Liver (tissue), 9 donors: ENCODE measurements around the gene HNRNPA3. TPM values are rescaled to one million over a fixed set of nuclear protein-coding genes. Genes with fewer than 3 reads are reported as not detected.

Experiments used
- DNase-seq: peaks from one replicate; pipeline ENCODE4 v3.0.0-alpha.2; 2017; ENCODE audit warnings: low spot score
- H3K27ac ChIP-seq, 2 donors: one replicate each; pipeline ENCODE4 v1.7.0; 2013; ENCODE audit warnings: inconsistent platforms in 2 of 2, low read length in 2 of 2, control low read depth in 1 of 2, low read depth in 1 of 2, mild to moderate bottlenecking in 1 of 2
- H3K27me3 ChIP-seq, 4 donors: one replicate each; pipeline versions ENCODE4 v1.6.1 to v1.7.0; 2013; ENCODE audit warnings: low read length in 3 of 4, inconsistent platforms in 1 of 4, mild to moderate bottlenecking in 1 of 4, moderate library complexity in 1 of 4; ENCODE audit not compliant: control insufficient read depth in 4 of 4, insufficient read depth in 4 of 4
- H3K36me3 ChIP-seq, 4 donors: one replicate each; pipeline versions ENCODE4 v1.6.1 to v1.7.0; 2013; ENCODE audit warnings: low read length in 3 of 4, mild to moderate bottlenecking in 3 of 4, low read depth in 1 of 4, moderate library complexity in 1 of 4; ENCODE audit not compliant: control insufficient read depth in 4 of 4, insufficient read depth in 3 of 4
- H3K4me1 ChIP-seq, 4 donors: one replicate each; pipeline versions ENCODE4 v1.6.1 to v1.7.0; 2013; ENCODE audit warnings: low read length in 3 of 4, mild to moderate bottlenecking in 3 of 4, moderate library complexity in 1 of 4; ENCODE audit not compliant: control insufficient read depth in 4 of 4, insufficient read depth in 4 of 4
- H3K4me3 ChIP-seq, 3 donors: one replicate each; pipeline versions ENCODE4 v1.6.1 to v1.7.0; 2013; ENCODE audit warnings: low read length in 3 of 3, control low read depth in 1 of 3, low read depth in 1 of 3, mild to moderate bottlenecking in 1 of 3
- H3K9ac ChIP-seq, 2 donors: one replicate each; pipeline ENCODE4 v1.7.0; 2013; ENCODE audit warnings: low read length in 2 of 2, mild to moderate bottlenecking in 2 of 2, moderate library complexity in 2 of 2, control low read depth in 1 of 2, low read depth in 1 of 2
- H3K9me3 ChIP-seq, 4 donors: one replicate each; pipeline versions ENCODE4 v1.6.1 to v1.7.0; 2013; ENCODE audit warnings: low read length in 3 of 4; ENCODE audit not compliant: control insufficient read depth in 4 of 4
- ATF3 ChIP-seq: IDR thresholded peaks from 2 replicates; pipeline ENCODE4 v1.6.1; 2016; ENCODE audit warnings: antibody characterized with exemption
- EGR1 ChIP-seq, 2 donors: IDR thresholded peaks; 2 replicates each; pipeline ENCODE4 v1.6.1; 2016 to 2018; ENCODE audit warnings: antibody characterized with exemption in 2 of 2, low read depth in 2 of 2
- HNF4G ChIP-seq: IDR thresholded peaks from 2 replicates; pipeline ENCODE4 v1.6.1; 2016; ENCODE audit warnings: antibody characterized with exemption
- NR2F2 ChIP-seq: IDR thresholded peaks from 2 replicates; pipeline ENCODE4 v1.6.1; 2016; ENCODE audit warnings: antibody characterized with exemption
- RAD21 ChIP-seq, 2 donors: IDR thresholded peaks; 2 replicates each; pipeline ENCODE4 v1.6.1; 2016; ENCODE audit warnings: antibody characterized with exemption in 2 of 2, mild to moderate bottlenecking in 2 of 2
- SP1 ChIP-seq: IDR thresholded peaks from 2 replicates; pipeline ENCODE4 v1.6.1; 2018; ENCODE audit warnings: antibody characterized with exemption, mild to moderate bottlenecking
- TAF1 ChIP-seq: conservative IDR thresholded peaks from 2 replicates; pipeline ENCODE4 v1.6.1; 2016; ENCODE audit warnings: antibody characterized with exemption, mild to moderate bottlenecking
- WGBS: extraction: QIAGEN DNeasy Blood & Tissue Kit; methylation state at CpG from one replicate; pipeline ENCODE4 v1.1.7; 2013; 5-methylcytosine and 5-hydroxymethylcytosine counted together
- polyA plus RNA-seq, 2 donors: library from polyadenylated mRNA; stranded (reverse) in 1 of 2; unstranded in 1 of 2; fragments of 200-250 nt in 1 of 2; fragments of >200 nt in 1 of 2; fragmentation: Nextera tagmentation in 1 of 2; extraction: Ambion mirVana in 1 of 2; gene quantifications; one replicate each; pipeline versions ENCODE4 v1.2.1 to v1.2.3, GENCODE V29; 2013 to 2015
- total RNA-seq, 2 donors: library from RNA; depleted of rRNA; stranded (reverse); fragments of >200 nt; gene quantifications; one replicate each; pipeline ENCODE4 v1.2.3, GENCODE V29; 2014
- TF ChIP-seq, protein P1 (sequence below): IDR thresholded peaks from 2 replicates; pipeline ENCODE4 v1.6.1; 2016; ENCODE audit warnings: antibody characterized with exemption
- TF ChIP-seq, protein P2 (sequence below): IDR thresholded peaks from 2 replicates; pipeline ENCODE4 v1.6.1; 2016; ENCODE audit warnings: antibody characterized with exemption, mild to moderate bottlenecking
- donor health status: healthy.
- donor health status: healthy.
- donor health status: healthy.
- donor health status: healthy.
- donor health status: healthy.

The HNRNPA3 gene
- total and polyA plus RNA-seq, 4 donors = 22.9 to 72.5 (median 51.7) TPM

- TF ChIP-seq EGR1 (IDR thresholded peaks at IDR 0.05; ENCODE audit: low read depth in 2 of 2) (no peak), TAF1 (no peak), NR2F2 (no peak)
Observed at GRCh38 chr2:177169810-177170514, 42.6 kb upstream of the HNRNPA3 start (continued).

DNA sequence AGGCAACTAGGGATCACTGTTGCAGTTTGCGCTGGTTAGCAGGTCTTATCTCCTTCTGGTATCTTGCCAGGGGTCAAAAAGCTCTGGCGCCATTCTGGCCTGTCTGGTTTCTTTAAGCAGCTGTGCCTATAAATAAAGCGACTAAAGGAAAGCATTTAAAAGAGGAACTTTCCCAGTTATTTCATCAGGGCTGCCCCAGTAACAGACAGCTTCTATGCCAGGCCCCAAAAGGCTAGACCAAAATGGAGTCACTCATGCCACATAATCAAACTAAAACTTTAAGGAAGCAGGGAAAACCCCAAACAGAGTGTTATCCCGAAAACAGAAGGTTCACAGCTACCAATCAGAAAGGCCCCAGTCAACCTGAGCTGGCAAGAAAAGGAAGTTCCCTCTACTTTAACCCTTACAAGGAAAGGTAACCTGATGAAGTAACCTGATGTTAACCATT is 41.2 kb upstream of the HNRNPA3 start:
- H3K27ac ChIP-seq = no peak overlapping the region
- no peak for DNase-seq
- peaks cover 0 to 4% (median 2%) of the 10 kb centered on the region in 4 donors for H3K4me1 ChIP-seq

GRCh38 chr2:177172034-177172880 is 40.3 kb upstream of the HNRNPA3 start:
- Histone ChIP-seq H3K27me3 (no peaks in the 10 kb centered on the region), H3K27ac (no peak overlapping the region), H3K4me3 (no peak overlapping the region), H3K9me3 (no peaks in the 10 kb centered on the region), H3K9ac (no peak overlapping the region), H3K36me3 (no peaks in the 10 kb centered on the region), H3K4me1 (no peaks in the 10 kb centered on the region)
- TF ChIP-seq ATF3 (no peak), HNF4G (no peak)
- TF ChIP-seq, protein P1, sequence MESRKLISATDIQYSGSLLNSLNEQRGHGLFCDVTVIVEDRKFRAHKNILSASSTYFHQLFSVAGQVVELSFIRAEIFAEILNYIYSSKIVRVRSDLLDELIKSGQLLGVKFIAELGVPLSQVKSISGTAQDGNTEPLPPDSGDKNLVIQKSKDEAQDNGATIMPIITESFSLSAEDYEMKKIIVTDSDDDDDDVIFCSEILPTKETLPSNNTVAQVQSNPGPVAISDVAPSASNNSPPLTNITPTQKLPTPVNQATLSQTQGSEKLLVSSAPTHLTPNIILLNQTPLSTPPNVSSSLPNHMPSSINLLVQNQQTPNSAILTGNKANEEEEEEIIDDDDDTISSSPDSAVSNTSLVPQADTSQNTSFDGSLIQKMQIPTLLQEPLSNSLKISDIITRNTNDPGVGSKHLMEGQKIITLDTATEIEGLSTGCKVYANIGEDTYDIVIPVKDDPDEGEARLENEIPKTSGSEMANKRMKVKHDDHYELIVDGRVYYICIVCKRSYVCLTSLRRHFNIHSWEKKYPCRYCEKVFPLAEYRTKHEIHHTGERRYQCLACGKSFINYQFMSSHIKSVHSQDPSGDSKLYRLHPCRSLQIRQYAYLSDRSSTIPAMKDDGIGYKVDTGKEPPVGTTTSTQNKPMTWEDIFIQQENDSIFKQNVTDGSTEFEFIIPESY = no peak
- TF ChIP-seq, protein P2, sequence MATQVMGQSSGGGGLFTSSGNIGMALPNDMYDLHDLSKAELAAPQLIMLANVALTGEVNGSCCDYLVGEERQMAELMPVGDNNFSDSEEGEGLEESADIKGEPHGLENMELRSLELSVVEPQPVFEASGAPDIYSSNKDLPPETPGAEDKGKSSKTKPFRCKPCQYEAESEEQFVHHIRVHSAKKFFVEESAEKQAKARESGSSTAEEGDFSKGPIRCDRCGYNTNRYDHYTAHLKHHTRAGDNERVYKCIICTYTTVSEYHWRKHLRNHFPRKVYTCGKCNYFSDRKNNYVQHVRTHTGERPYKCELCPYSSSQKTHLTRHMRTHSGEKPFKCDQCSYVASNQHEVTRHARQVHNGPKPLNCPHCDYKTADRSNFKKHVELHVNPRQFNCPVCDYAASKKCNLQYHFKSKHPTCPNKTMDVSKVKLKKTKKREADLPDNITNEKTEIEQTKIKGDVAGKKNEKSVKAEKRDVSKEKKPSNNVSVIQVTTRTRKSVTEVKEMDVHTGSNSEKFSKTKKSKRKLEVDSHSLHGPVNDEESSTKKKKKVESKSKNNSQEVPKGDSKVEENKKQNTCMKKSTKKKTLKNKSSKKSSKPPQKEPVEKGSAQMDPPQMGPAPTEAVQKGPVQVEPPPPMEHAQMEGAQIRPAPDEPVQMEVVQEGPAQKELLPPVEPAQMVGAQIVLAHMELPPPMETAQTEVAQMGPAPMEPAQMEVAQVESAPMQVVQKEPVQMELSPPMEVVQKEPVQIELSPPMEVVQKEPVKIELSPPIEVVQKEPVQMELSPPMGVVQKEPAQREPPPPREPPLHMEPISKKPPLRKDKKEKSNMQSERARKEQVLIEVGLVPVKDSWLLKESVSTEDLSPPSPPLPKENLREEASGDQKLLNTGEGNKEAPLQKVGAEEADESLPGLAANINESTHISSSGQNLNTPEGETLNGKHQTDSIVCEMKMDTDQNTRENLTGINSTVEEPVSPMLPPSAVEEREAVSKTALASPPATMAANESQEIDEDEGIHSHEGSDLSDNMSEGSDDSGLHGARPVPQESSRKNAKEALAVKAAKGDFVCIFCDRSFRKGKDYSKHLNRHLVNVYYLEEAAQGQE = no peak
- DNase-seq = no peak

More for the DNA sequence above, 41.2 kb upstream of the HNRNPA3 start:
- H3K9ac ChIP-seq = no peak overlapping the region
- H3K9me3 ChIP-seq = no peaks in the 10 kb centered on the region
- TF ChIP-seq RAD21 (IDR thresholded peaks at IDR 0.05) (no peak), TAF1 (no peak), SP1 (no peak), ATF3 (no peak), NR2F2 (no peak)
- no peaks in the 10 kb centered on the region for H3K36me3 ChIP-seq
- 69% methylated on average over 4 of the region's 4 CpGs for WGBS
- H3K27me3 ChIP-seq = no peaks in the 10 kb centered on the region
- H3K4me3 ChIP-seq = no peak overlapping the region
